BE2C (cell line): ENCODE measurements around the gene FKBP15.

Experiments
- DNase-seq: peaks from one replicate; pipeline ENCODE4 v3.0.0-alpha.2; 2020
- H3K27me3 ChIP-seq: fragments of 250-450 bp; sonication (Bioruptor Pico); 2 replicates; pipeline ENCODE4 v1.5.1; 2020; ENCODE audit warnings: mild to moderate bottlenecking
- H3K36me3 ChIP-seq: fragments of 250-450 bp; sonication (Bioruptor Pico); 2 replicates; pipeline ENCODE4 v1.5.1; 2020; ENCODE audit warnings: mild to moderate bottlenecking
- H3K4me1 ChIP-seq: fragments of 250-450 bp; sonication (Bioruptor Pico); 2 replicates; pipeline ENCODE4 v1.5.1; 2020
- H3K4me3 ChIP-seq: 2 replicates; pipeline ENCODE4 v1.5.1; 2011; ENCODE audit warnings: low read depth, low read length
- H3K9me3 ChIP-seq: fragments of 250-450 bp; sonication (Bioruptor Pico); 2 replicates; pipeline ENCODE4 v1.5.1; 2020
- CTCF ChIP-seq: IDR thresholded peaks from 2 replicates; pipeline ENCODE4 v1.5.1; 2012; ENCODE audit warnings: mild to moderate bottlenecking, low read depth, low read length

Gene FKBP15

DNA sequence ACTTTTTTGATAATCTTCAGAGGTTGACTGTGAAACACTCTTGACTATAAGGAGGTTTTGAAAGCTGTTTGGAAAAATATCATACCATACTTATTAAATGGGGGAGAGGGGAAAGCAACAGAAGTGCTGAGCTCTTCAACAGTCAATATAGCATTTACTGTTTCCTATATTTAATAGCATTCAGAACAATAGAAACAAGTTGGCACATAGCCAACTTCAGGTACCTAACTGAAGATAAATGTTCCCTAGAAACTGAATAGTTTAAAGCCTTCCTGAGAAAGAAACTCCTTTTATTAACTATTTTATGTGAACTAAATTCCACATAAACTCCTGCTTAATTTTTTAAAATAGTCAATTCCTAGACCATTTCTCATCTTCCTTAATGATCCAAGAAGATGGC, 26.6 kb upstream of the FKBP15 start:
- TF ChIP-seq CTCF: no peak
- Histone ChIP-seq H3K4me3 (no peak overlapping the region), H3K36me3 (peaks cover 15% of the 10 kb centered on the region), H3K4me1 (peaks cover 13% of the 10 kb centered on the region), H3K9me3 (peaks cover 4% of the 10 kb centered on the region; the same call in 1 of the 2 replicates), H3K27me3 (no peaks in the 10 kb centered on the region)
- no peak for DNase-seq

- no peak for DNase-seq
- Histone ChIP-seq H3K4me1 (peaks cover 13% of the 10 kb centered on the region), H3K4me3 (no peak overlapping the region), H3K27me3 (no peaks in the 10 kb centered on the region), H3K36me3 (peaks cover 13% of the 10 kb centered on the region), H3K9me3 (peaks cover 4% of the 10 kb centered on the region; the same call in 1 of the 2 replicates)
- TF ChIP-seq CTCF: no peak
Observed at GRCh38 chr9:113246928-113247327, 25.9 kb upstream of the FKBP15 start.

DNA sequence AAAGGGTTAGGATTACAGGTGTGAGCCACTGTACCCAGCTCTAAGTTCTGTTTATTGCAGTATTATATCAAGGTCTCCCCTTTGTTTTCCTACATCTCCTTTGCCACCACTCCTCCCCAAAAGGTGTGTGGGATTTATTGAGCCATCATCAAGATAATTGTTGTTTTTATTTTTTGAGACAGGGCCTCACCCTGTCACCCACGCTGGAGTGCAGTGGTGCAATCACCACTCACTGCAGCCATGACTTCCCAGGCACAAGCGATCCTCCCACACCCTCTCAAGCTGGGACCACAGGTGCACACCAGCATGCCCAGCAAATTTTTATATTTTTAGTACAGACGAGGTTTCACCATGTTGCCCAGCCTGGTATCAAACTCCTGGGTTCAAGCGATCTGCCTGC, 24.8 kb upstream of the FKBP15 start:
- Histone ChIP-seq H3K36me3 (peaks cover 7% of the 10 kb centered on the region), H3K9me3 (peaks cover 4% of the 10 kb centered on the region; the same call in 1 of the 2 replicates), H3K4me3 (no peak overlapping the region), H3K4me1 (peaks cover 13% of the 10 kb centered on the region), H3K27me3 (no peaks in the 10 kb centered on the region)
- no peak for DNase-seq
- no peak for TF ChIP-seq CTCF

DNA sequence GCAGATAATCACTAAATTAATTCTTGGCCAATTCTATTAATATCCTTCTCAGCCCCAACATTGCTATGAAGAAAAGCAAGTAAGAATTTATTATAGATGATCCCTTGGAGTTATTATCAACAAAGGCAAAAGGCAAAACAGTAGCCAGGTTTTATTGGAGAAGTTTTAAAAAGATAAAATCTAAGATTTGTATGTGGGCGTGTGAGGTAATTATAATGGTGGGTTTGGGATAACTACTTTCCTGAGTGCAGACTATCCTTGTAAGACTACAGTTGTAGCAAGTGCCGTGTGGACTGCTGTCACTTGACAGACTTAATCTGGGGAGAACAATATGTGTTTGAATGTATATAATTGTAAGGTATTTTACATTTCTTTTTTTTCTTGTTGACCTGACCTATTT, 23.5 kb upstream of the FKBP15 start:
- TF ChIP-seq CTCF: no peak
- Histone ChIP-seq H3K27me3 (no peaks in the 10 kb centered on the region), H3K4me1 (peaks cover 13% of the 10 kb centered on the region), H3K9me3 (peaks cover 2% of the 10 kb centered on the region; the same call in 1 of the 2 replicates), H3K36me3 (peaks cover 3% of the 10 kb centered on the region), H3K4me3 (no peak overlapping the region)
- no peak for DNase-seq

DNA sequence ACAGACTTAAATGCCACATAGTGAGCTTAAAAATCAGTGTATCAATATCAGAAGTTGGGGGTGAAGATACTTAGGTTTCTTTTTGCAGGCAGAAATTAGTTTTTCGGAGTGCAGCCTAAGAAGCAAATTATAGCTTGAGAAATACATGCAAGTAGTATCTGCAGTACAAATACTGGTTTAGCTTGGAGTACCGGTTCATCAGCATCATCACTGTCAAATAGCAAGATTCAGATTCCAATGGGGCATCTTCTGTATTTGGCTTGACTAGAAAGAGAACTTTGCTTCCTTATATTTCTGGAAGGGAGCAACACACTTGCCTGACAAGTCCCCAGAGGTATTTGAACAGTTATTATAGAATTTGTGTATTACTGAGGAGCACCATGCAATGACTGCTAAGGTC, 20.1 kb upstream of the FKBP15 start:
- peaks cover 4% of the 10 kb centered on the region for H3K4me1 ChIP-seq
- no peak for DNase-seq
- TF ChIP-seq CTCF: no peak
- H3K36me3 ChIP-seq: peaks cover 8% of the 10 kb centered on the region; the same call in 1 of the 2 replicates
- H3K4me3 ChIP-seq: no peak overlapping the region
- H3K27me3 ChIP-seq: no peaks in the 10 kb centered on the region
- H3K9me3 ChIP-seq: no peaks in the 10 kb centered on the region

DNA sequence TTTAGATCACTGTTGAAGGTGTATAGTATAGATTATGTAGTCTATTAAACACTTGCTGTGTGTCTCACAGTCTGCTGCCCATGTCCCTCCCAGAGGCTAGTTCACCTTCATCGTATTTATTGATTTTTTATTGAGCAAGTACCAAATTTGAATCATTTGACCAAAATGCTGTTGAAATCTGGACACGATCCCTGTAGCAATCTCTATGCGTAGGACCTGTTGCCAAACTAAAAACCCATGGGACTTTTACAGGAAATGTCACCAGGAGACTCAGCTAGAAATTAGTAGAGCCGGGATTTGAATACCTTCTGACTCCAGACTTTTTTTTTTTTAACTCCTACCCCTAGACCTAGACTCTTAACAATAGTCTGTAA, 17.8 kb upstream of the FKBP15 start:
- no peak overlapping the region for H3K4me3 ChIP-seq
- H3K36me3 ChIP-seq: peaks cover 8% of the 10 kb centered on the region; the same call in 1 of the 2 replicates
- no peak for TF ChIP-seq CTCF
- peaks cover 8% of the 10 kb centered on the region for H3K4me1 ChIP-seq
- H3K27me3 ChIP-seq: no peaks in the 10 kb centered on the region
- no peak for DNase-seq
- no peaks in the 10 kb centered on the region for H3K9me3 ChIP-seq
